Tibial nerve (tissue), 4 donors: Measurements from ENCODE around the gene TXN. TPM values are rescaled to one million over a fixed set of nuclear protein-coding genes. Genes with fewer than 3 reads are reported as not detected.

ENCODE experiments used
- DNase-seq, 2 donors: peaks; one replicate each; pipeline ENCODE4 v3.0.0-alpha.2; 2019; ENCODE audit warnings: low spot score in 2 of 2
- H3K27ac ChIP-seq, 4 donors: fragments of 200-600 bp; sonication (generic) in 3 of 4; one replicate each; pipeline ENCODE4 v1.5.1; 2017 to 2019; ENCODE audit warnings: mild to moderate bottlenecking in 1 of 4
- H3K27me3 ChIP-seq, 2 donors: fragments of 200-600 bp; sonication (generic) in 1 of 2; one replicate each; pipeline versions ENCODE4 v1.5.1 to v1.6.0; 2017 to 2019
- H3K36me3 ChIP-seq, 3 donors: fragments of 200-600 bp; sonication (generic); one replicate each; pipeline ENCODE4 v1.5.1; 2018 to 2019
- H3K4me1 ChIP-seq, 4 donors: fragments of 200-600 bp; sonication (generic) in 3 of 4; one replicate each; pipeline ENCODE4 v1.5.1; 2017 to 2019
- H3K4me3 ChIP-seq, 4 donors: fragments of 200-600 bp; sonication (generic) in 3 of 4; one replicate each; pipeline ENCODE4 v1.5.1; 2017 to 2019; ENCODE audit warnings: mild to moderate bottlenecking in 1 of 4, moderate library complexity in 1 of 4
- H3K9me3 ChIP-seq, 4 donors: fragments of 200-600 bp; sonication (generic) in 3 of 4; one replicate each; pipeline ENCODE4 v1.5.1; 2017 to 2019
- CTCF ChIP-seq, 5 experiments: fragments of 200-600 bp in 3 of 5; fragments of 450-650 bp in 2 of 5; sonication (generic) in 3 of 5; IDR thresholded peaks; one replicate each; pipeline ENCODE4 v1.5.1; 2016 to 2019; ENCODE audit warnings: antibody characterized with exemption in 5 of 5, mild to moderate bottlenecking in 3 of 5, moderate library complexity in 2 of 5
- EP300 ChIP-seq, 2 donors: sonication (generic); formaldehyde crosslinking; IDR thresholded peaks; one replicate each; pipeline ENCODE4 v1.6.1; 2017; ENCODE audit warnings: antibody characterized with exemption in 2 of 2, mild to moderate bottlenecking in 1 of 2
- POLR2A ChIP-seq, 2 donors: fragments of 450-650 bp; IDR thresholded peaks; one replicate each; pipeline ENCODE4 v1.6.1; 2017; ENCODE audit warnings: antibody characterized with exemption in 2 of 2, mild to moderate bottlenecking in 2 of 2, moderate library complexity in 2 of 2
- WGBS, 2 donors: methylation state at CpG; one replicate each; pipeline ENCODE4 v1.1.5; 2018; 5-methylcytosine and 5-hydroxymethylcytosine counted together
- total RNA-seq, 4 donors: library from RNA; depleted of rRNA; stranded (reverse); fragments of >200 nt; gene quantifications; one replicate each; pipeline ENCODE4 v1.1.0, GENCODE V29; 2016

The TXN gene
- 100 to 1,000 TPM in 3 of 4 donors, 10 to 100 TPM in 1; 65.3 to 164 (median 151) TPM for total RNA-seq

GRCh38 chr9:110256380-110257096 is at the start of gene TXN:
Gene TXN, minus strand, starts transcription at chr9:110256507. Its CDS starts 72 bp downstream, at chr9:110256435.
- WGBS, 2 donors = 0% methylated on average over 24 to 27 of the region's 65 CpGs
- no peaks in the 10 kb centered on the region for H3K27me3 ChIP-seq
- peak; percentile 27 to 78 for TF ChIP-seq EP300 (IDR thresholded peaks at IDR 0.05)
- TF ChIP-seq CTCF (IDR thresholded peaks at IDR 0.05) = peak in 1 of 5 experiments; percentile 4
- peak; percentile 91 for TF ChIP-seq POLR2A (IDR thresholded peaks at IDR 0.05)
- H3K9me3 ChIP-seq = no peaks in the 10 kb centered on the region
- peaks cover 0 to 35% (median 16%) of the 10 kb centered on the region in 4 donors for H3K4me1 ChIP-seq
- peak within 1 kb of the TSS; percentile 89 to 97 (median 94) for H3K27ac ChIP-seq
- H3K36me3 ChIP-seq = no peaks in the 10 kb centered on the region
- H3K4me3 ChIP-seq = peak within 1 kb of the TSS; percentile 84 to 99 (median 94)
- DNase-seq = peak; percentile 79 to 81

GRCh38 chr9:110303133-110303532 is 46.8 kb upstream of the TXN start:
- no peaks in the 10 kb centered on the region for H3K27me3 ChIP-seq
- no peak overlapping the region for H3K27ac ChIP-seq
- H3K4me1 ChIP-seq = no peaks in the 10 kb centered on the region
- no peak for DNase-seq
- no peak for TF ChIP-seq EP300 (IDR thresholded peaks at IDR 0.05)
- no peak for TF ChIP-seq CTCF (IDR thresholded peaks at IDR 0.05)
- TF ChIP-seq POLR2A (IDR thresholded peaks at IDR 0.05) = no peak
- H3K9me3 ChIP-seq = no peaks in the 10 kb centered on the region
- 33 to 46% methylated on average over 1 of the region's 1 CpG for WGBS, 2 donors
- no peak overlapping the region for H3K4me3 ChIP-seq
- H3K36me3 ChIP-seq = no peaks in the 10 kb centered on the region

- Histone ChIP-seq H3K27me3 (no peaks in the 10 kb centered on the region), H3K27ac (no peak overlapping the region), H3K9me3 (no peaks in the 10 kb centered on the region), H3K4me1 (no peaks in the 10 kb centered on the region), H3K36me3 (no peaks in the 10 kb centered on the region), H3K4me3 (no peak overlapping the region)
- no peak for DNase-seq
- TF ChIP-seq EP300 (IDR thresholded peaks at IDR 0.05) = no peak
- no peak for TF ChIP-seq CTCF (IDR thresholded peaks at IDR 0.05)
- TF ChIP-seq POLR2A (IDR thresholded peaks at IDR 0.05) = no peak
- WGBS, 2 donors = 42 to 63% methylated on average over 2 of the region's 2 CpGs
These were observed 41.8 kb upstream of the TXN start for GRCh38 chr9:110298043-110298605.

GRCh38 chr9:110293248-110293647 is 36.9 kb upstream of the TXN start:
- Histone ChIP-seq H3K27ac (no peak overlapping the region), H3K4me3 (no peak overlapping the region), H3K36me3 (no peaks in the 10 kb centered on the region), H3K27me3 (no peaks in the 10 kb centered on the region), H3K9me3 (no peaks in the 10 kb centered on the region), H3K4me1 (no peaks in the 10 kb centered on the region)
- TF ChIP-seq EP300 (IDR thresholded peaks at IDR 0.05) (no peak), POLR2A (IDR thresholded peaks at IDR 0.05) (no peak), CTCF (IDR thresholded peaks at IDR 0.05) (no peak)
- WGBS, 2 donors = 86 to 89% methylated on average over 1 of the region's 1 CpG
- DNase-seq = no peak

- no peaks in the 10 kb centered on the region for H3K4me1 ChIP-seq
- DNase-seq = no peak
- 85 to 87% methylated on average over 20 to 28 of the region's 28 CpGs for WGBS, 2 donors
- no peaks in the 10 kb centered on the region for H3K27me3 ChIP-seq
- TF ChIP-seq POLR2A (IDR thresholded peaks at IDR 0.05) (no peak), EP300 (IDR thresholded peaks at IDR 0.05) (no peak), CTCF (IDR thresholded peaks at IDR 0.05) (no peak)
- no peaks in the 10 kb centered on the region for H3K36me3 ChIP-seq
- no peak overlapping the region for H3K4me3 ChIP-seq
- H3K9me3 ChIP-seq = no peaks in the 10 kb centered on the region
- no peak overlapping the region for H3K27ac ChIP-seq
These were observed 35.7 kb upstream of the TXN start for GRCh38 chr9:110291921-110292557.
